ENCODE measurements around the gene KLHL41.
"Not testable (repeated sequence)": the region's sequence is repeated elsewhere in the genome, so short reads cannot be mapped to it uniquely, and the experiment has no call there.

DNA sequence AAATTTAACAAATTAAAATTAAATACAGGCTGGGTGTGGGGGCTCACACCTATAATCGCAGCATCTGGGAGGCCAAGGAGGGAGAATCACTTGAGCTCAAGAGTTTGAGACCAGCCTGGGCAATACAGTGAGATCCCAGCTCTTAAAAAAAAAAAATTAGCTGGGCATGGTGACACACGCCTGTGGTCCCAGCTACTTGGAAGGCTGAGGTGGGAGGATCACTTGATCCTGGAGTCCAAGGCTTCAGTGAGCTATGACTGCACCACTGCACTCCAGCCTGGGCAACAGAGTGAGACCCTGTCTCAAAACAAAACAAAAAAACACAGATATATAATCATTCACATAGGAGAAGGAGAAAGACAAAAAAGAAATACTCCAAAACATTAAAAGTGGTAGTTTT lies 30.0 kb downstream of the KLHL41 start:
- TF ChIP-seq, protein P1, sequence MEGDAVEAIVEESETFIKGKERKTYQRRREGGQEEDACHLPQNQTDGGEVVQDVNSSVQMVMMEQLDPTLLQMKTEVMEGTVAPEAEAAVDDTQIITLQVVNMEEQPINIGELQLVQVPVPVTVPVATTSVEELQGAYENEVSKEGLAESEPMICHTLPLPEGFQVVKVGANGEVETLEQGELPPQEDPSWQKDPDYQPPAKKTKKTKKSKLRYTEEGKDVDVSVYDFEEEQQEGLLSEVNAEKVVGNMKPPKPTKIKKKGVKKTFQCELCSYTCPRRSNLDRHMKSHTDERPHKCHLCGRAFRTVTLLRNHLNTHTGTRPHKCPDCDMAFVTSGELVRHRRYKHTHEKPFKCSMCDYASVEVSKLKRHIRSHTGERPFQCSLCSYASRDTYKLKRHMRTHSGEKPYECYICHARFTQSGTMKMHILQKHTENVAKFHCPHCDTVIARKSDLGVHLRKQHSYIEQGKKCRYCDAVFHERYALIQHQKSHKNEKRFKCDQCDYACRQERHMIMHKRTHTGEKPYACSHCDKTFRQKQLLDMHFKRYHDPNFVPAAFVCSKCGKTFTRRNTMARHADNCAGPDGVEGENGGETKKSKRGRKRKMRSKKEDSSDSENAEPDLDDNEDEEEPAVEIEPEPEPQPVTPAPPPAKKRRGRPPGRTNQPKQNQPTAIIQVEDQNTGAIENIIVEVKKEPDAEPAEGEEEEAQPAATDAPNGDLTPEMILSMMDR (optimal IDR thresholded peaks at IDR 0.05 in 1 of 3, IDR thresholded peaks at IDR 0.05 in 1 of 3, conservative IDR thresholded peaks at IDR 0.05 in 1 of 3; ENCODE audit: extremely low read depth in 1 of 3, insufficient read depth in 2 of 3, low read length in 3 of 3), result not testable (repeated sequence)
- not testable (repeated sequence) for TF ChIP-seq EZH2 (IDR thresholded peaks at IDR 0.05; ENCODE audit: low read length)
